OCI-LY3 (cell line): Measurements from ENCODE around the gene GLTP.

ENCODE experiments used
- CTCF ChIP-seq: fragments of 200-600, 300-600 bp; sonication (generic); IDR thresholded peaks from 2 replicates; pipeline ENCODE4 v1.5.1; 2014; ENCODE audit warnings: antibody characterized with exemption, low read length, low read depth
- EZH2phosphoT487 ChIP-seq: fragments of 200-600 bp; shearing (Covaris generic); IDR thresholded peaks from 2 replicates; pipeline ENCODE4 v1.6.1; 2018; ENCODE audit warnings: antibody characterized with exemption, mixed run types, low read depth

GRCh38 chr12:109876406-109876805, 3.9 kb downstream of the GLTP start:
- TF ChIP-seq CTCF (no peak), EZH2phosphoT487 (no peak)
